Uterus (tissue), 2 donors: ENCODE data around the gene SHROOM4.

Source experiments
- CTCF ChIP-seq, 4 experiments: fragments of 200-600 bp in 2 of 4; fragments of 450-650 bp in 2 of 4; sonication (generic) in 2 of 4; IDR thresholded peaks; one replicate each; pipeline ENCODE4 v1.5.1; 2016 to 2019; ENCODE audit warnings: antibody characterized with exemption in 4 of 4, mild to moderate bottlenecking in 2 of 4, moderate library complexity in 1 of 4
- POLR2A ChIP-seq, 2 donors: fragments of 450-650 bp; IDR thresholded peaks; one replicate each; pipeline ENCODE4 v1.6.1; 2016; ENCODE audit warnings: antibody characterized with exemption in 2 of 2, mild to moderate bottlenecking in 1 of 2, moderate library complexity in 1 of 2

GRCh38 chrX:50700921-50701320, 113.1 kb downstream of the SHROOM4 start:
- TF ChIP-seq CTCF (IDR thresholded peaks at IDR 0.05) (no peak), POLR2A (IDR thresholded peaks at IDR 0.05) (no peak)
